Measurements from ENCODE around the gene TEDC1.

- TF ChIP-seq CTCF (IDR thresholded peaks at IDR 0.05) (no peak), POLR2AphosphoS5 (IDR thresholded peaks at IDR 0.05) (no peak), POLR2A (IDR thresholded peaks at IDR 0.05) (no peak)
These were observed 424 bp downstream of the TEDC1 start for GRCh38 chr14:105491366-105491973.

Data from breast epithelium (tissue), 3 donors.